NCI-H2107 (cell line): ENCODE measurements around the gene WDR5B.
"Not testable (repeated sequence)": the region's sequence is repeated elsewhere in the genome, so short reads cannot be mapped to it uniquely, and the experiment has no call there.

ENCODE experiments used
- DNase-seq: peaks from one replicate; lab custom pipeline; 2025; lab: John Stamatoyannopoulos, UW

The WDR5B gene

DNA sequence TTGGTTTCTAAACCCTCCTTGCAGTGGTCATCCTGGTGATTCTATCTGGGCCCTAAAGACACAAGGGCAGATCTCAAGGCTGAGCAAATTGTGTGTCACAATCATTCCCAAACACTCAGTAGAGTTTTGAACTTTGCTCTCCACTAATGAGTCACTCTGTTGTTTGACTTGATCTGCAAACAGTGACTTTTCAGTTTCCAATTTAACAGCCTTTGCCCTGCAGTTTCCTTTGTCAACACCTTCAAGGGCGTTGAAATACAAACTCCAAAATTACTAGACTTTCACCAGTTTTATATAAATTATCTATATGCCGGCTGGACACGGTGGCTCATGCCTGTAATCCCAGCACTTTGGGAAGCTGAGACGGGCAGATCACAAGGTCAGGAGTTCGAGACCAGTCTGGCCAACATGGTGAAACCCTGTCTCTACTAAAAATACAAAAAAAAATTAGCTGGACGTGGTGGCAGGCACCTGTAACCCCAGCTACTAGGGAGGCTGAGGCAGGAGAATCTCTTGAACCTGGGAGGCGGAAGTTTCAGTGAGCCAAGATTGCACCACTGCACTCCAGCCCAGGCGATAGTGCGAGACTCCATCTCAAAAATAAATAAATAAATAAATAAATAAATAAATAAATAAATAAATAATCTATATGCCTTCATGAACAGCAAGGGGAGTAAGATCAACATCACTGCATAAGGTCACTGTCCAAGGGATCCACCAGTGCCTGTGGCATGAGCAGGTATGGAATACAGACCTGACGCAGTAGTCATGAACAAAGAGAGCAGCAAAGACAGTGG is 50.1 kb downstream of the WDR5B start:
- not testable (repeated sequence) for DNase-seq

DNA sequence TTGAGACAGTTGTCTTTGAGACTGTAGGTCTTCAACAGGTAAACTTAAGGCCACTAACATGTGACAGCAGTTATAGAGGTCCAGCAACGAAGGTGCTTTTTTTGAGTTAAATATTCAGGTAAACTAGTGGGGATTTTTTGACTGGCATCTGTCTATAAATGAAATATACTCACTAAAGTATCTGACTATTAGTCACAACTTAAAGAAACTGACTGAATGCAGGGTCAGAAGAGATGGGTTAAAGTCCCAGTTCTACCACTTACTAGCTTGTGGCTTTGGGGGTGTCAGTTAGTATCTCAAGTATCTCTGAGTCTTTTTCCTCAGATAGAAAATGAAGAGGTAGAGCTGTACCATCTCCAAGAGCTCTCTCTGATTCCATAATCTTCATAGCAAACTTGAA is 50.8 kb downstream of the WDR5B start:
- DNase-seq: no peak

DNA sequence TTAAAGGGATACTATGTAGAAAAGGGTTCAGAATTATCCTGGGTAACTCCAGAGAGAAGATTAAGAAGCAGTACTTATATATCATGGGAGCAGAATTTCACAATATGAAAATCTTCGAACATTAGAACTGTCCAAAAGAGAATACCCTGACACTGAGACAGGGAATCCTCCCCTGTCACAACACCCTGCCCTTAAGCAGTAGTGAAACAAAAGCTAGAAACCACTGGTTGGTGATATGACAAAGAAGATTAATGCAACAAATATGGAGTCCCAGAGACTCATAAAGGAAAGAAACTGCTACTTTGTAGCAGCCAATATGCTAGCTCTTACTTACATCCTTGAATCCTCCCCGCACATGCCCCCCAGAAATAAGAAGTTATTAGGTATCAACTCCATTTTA is 51.4 kb downstream of the WDR5B start:
- no peak for DNase-seq
